Subcutaneous adipose tissue (tissue), 4 donors: Measurements from ENCODE around the gene MAP2K5. TPM values are rescaled to one million over a fixed set of nuclear protein-coding genes. Genes with fewer than 3 reads are reported as not detected.

Source experiments
- CTCF ChIP-seq: fragments of 450-650 bp; IDR thresholded peaks from one replicate; pipeline ENCODE4 v1.5.1; 2016; ENCODE audit warnings: low read depth, mild to moderate bottlenecking, control low read depth, antibody characterized with exemption, moderate library complexity
- total RNA-seq, 4 donors: library from RNA; depleted of rRNA; stranded (reverse); fragments of >200 nt; gene quantifications; one replicate each; pipeline ENCODE4 v1.1.0, GENCODE V29; 2016

Gene MAP2K5
- total RNA-seq, 4 donors from 2014 or later = 20.7 to 23.4 (median 22.3) TPM

DNA sequence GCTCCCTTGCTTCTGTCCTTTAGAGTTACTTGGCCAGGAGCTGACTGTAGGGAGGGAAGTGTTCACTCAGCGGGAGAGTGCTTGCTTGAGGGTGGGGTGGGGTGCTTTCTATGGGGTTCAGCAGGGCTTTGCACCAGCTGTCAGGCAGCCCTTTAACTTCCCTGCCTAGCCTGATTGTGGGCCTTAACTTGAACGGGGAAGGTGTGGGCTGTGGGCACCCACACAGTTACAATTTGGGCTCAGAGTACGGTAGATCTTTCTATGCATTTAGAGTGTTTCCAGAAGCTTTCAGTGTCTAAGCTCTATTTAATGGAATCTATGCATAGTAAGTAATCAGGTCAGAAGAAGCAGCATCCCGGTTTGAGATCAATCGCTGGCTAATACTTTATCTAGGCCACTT is 234.6 kb downstream of the MAP2K5 start:
- no peak for TF ChIP-seq CTCF

GRCh38 chr15:67777773-67778172 is 235.3 kb downstream of the MAP2K5 start:
- TF ChIP-seq CTCF = no peak

DNA sequence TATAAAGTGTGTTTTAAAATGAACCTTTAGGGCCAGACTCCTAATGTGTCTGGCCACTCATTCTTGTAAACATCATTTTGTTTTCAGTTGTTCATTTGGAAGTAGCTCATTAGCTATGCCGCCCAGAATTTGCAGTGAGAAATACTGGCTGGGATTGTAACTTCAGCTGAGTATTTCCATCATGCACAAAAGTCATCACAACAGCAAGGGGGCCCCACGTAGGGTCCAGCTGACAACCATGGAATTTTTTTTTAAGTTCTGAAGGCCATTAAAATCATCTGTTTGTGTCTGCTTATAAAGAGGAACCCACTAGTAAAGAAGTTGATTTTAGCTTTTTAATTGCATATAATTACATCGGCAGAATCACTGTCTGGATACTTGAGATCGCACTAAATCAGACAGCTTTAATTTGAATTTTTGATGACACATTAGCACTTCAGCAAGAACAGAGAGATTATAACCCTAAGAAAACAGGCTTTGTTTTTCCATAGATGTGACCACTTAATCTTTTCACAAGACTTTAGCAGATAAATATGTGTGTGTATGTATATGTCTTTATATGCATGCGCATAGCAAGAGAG is 236.6 kb downstream of the MAP2K5 start:
- TF ChIP-seq CTCF = no peak

DNA sequence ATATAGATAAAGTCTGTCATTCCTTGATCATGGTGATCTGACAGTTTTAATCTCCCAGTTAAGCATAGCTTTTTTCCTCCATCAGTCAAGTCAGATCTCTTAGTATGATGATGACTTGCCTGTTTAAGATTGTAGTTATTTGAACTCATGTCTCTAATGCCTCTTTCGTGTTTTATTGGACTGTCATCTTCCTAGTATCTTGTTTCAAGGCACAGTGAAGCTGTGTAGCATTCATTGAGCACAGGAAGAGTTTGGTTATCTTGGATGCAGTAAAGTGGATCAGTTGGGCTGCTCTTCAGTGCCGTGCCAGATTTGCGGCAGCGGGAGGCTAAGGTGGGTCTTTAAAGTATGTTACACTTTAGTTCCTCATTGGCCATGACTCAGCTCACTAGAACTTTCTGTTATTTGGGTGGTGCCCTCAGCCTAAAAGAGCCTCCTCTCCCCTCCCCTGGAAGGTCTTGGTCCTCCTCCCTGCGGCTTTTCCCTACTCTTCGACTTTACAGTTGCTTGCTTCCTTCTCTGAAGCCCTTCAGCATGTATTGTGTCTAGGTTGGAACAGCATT is 237.1 kb downstream of the MAP2K5 start:
- no peak for TF ChIP-seq CTCF

DNA sequence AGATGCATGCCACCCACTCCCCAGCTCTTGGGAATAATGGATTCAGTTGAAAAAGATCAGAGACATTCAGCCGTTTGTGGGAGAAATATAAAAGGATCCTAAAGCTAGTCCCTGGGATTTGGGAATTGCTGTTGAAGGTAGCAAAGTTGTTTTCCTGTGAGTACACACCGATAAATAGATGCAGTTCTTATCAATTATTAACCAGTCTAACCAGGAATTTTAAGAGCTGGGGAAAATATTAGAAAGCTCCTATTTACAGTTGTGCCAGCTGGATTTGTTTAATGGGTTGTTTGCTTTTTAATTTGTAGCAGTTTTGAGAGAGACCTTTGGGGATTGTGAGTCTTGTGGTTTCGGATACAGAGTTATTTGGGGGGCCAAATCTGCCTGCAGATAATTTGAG is 238.6 kb downstream of the MAP2K5 start:
- TF ChIP-seq CTCF = no peak

DNA sequence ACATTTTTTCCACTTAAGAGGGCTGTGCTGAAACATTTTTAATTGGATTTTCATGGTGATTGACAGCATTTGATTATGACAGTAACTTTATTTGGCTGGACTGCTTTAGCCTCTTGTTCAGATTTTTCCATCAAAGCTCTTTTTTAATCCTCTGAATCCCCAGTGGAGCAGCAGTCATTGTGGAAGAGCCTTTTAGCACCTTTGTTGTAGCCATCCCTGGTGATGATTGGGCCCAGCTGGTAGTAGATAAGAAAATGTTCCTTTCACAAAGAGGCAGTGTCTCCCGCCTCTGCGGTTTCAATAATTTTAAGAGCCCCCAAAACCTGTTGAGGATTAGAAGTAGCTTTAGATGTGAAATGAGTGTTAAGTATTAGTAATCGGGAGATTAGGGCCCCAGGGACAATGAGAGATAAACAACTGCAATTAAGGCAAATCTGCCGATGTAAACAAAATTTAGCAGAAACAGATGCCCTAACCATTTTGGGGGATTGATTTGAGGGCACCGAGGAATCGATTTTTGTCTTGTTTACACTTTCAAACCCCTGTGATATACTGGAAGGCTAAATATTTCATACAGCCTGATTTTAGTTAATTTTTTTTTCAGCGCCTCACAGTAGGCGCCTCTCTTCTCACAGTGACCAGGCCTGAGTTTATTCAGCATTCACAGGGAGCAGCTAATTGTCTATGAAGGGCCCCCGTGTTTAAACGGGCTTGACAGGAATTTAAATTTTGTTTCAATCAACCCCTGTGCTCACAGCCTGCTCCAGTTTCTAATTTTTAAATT is 239.6 kb downstream of the MAP2K5 start:
- TF ChIP-seq CTCF = no peak

DNA sequence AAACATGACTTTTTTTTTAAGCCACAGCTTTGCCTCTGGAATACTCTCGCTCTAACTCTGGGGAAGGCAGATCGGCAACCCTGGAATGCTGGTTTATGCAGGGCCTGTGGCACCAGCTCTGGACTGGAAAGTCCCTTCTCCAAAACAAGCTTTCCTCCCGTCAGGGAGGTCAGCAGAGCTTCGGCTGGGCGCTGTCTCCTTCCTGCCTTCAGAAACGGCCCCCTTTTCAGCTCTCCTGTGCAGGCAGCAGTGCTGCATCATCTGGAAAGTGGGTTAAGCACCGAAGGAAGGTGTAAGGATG is 240.1 kb downstream of the MAP2K5 start:
- no peak for TF ChIP-seq CTCF
